Measurements from ENCODE around the gene ZCCHC14. TPM values are rescaled to one million over a fixed set of nuclear protein-coding genes. Genes with fewer than 3 reads are reported as not detected.
A peak's percentile ranks its signal among the peaks of the same experiment; 100 is the strongest.

Gene ZCCHC14
- polyA plus RNA-seq, 6 donors from 2014 or later: 0.03 to 0.31 (median 0.20) TPM; not detected in 1

DNA sequence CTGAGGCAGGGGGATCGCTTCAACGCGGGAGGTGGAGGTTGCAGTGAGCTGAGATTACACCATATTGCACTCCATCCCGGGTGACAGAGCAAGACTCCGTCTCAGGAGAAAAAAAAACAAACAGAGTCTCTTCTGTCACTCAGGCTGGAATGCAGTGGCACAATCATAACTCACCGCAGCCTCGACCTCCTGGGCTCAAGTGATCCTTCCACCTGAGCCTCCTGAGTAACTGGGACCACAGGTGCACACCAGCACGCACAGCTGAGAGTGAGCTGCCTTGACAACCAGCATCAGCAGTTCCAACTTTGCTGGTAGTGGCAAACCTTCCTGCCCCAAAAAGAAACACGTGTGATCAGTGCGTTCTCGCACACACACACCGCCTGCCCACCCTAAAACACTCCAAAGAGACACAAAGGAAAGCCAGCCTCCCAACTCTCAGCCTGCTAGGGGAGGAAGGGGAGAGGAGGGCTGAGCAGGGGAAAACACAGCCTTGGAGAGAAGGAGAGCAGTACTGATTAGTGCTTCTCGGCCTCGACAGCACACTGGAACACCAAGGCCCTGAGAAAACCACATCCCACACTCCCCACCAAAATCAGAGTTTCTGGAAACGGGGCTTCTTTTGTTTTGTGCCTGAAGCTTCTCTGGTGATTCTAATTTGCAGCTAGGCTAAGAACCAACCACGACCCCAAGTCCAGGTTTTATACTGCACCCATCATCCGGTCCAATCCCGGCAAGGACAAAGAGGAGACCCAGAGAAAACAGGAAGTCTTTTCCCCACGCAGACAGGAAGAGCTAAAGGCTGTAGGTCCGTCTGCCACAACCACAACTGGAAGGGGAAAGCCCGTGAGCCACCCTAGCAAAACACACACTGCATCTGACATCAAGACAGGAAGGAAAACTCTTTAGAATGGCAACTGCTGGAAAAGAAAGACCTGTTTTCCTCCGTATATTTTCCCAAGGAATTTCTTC is 28.8 kb downstream of the ZCCHC14 start:
- H3K36me3 Mint-ChIP-seq: no peaks in the 10 kb centered on the region

DNA sequence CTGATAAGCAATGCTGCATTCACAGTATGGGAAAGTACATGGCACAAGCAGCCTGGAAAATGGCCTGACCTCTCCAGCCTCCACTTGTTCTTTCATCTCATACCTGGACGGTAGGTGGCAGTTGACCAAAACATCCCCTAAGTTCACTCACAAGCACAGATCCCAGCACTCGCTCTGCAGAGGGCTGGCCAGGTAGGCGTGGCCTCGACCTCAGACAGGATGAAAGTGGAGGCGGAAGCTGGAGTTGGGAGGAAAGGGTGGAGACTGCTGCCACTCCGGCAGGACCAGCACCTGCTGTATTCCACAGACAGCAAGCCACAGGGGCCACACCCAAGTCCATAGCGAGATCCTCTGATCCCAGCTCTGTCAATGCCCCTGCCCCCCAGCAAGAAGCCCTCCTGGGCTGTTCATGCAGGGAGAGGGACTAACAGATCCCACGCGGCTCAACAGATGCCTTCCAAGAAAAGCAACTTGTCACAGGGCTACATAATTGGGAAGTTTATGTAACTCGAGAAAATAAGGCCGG is 31.3 kb downstream of the ZCCHC14 start:
- Mint-ChIP-seq H3K4me1 (peaks cover 17 to 25% (median 18%) of the 10 kb centered on the region in 3 donors), H3K27me3 (peaks cover 0 to 13% (median 0%) of the 10 kb centered on the region in 3 donors), H3K36me3 (no peaks in the 10 kb centered on the region), H3K9me3 (no peaks in the 10 kb centered on the region), H3K27ac (no peak overlapping the region), H3K4me3 (no peak overlapping the region)
- DNase-seq: no peak
- ATAC-seq (ENCODE audit: low read depth in 2 of 2): no peak

More for the DNA sequence above, 28.8 kb downstream of the ZCCHC14 start:
- peaks cover 17 to 25% (median 18%) of the 10 kb centered on the region in 3 donors for H3K4me1 Mint-ChIP-seq
- DNase-seq (peak; percentile 12), ATAC-seq (ENCODE audit: low read depth in 2 of 2) (peak; percentile 76 to 83)
- peaks cover 0 to 21% (median 0%) of the 10 kb centered on the region in 3 donors for H3K27me3 Mint-ChIP-seq
- peak overlapping the region in 5 of 8 donors; percentile 36 to 79 (median 49) for H3K4me3 Mint-ChIP-seq
- no peaks in the 10 kb centered on the region for H3K9me3 Mint-ChIP-seq
- peak overlapping the region in 3 of 6 donors; percentile 20 to 77 (median 58) for H3K27ac Mint-ChIP-seq

DNA sequence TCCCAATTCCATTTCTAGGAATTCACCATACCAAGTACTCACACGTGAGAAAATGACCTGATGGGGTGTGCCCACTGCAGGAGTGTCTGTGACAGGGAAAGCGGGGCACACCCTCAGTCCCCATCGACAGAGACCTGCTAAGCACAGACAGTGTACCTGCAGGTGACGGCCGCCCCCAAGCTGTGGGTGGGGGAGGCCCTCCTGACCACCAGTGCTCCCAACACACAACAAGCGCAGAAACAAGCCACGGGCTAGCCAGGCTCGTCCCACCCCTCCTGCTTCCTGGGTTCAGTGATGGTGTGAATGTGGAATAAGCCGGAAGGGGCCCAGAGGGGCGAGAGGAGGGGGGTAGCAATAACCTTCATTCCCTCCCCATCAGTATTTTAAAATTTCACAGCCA is 31.9 kb downstream of the ZCCHC14 start:
- peaks cover 17 to 21% (median 18%) of the 10 kb centered on the region in 3 donors for H3K4me1 Mint-ChIP-seq
- no peak overlapping the region for H3K27ac Mint-ChIP-seq
- no peak for DNase-seq
- no peak overlapping the region for H3K4me3 Mint-ChIP-seq
- ATAC-seq (ENCODE audit: low read depth in 2 of 2): no peak
- H3K36me3 Mint-ChIP-seq: no peaks in the 10 kb centered on the region
- H3K9me3 Mint-ChIP-seq: no peaks in the 10 kb centered on the region
- peaks cover 0 to 11% (median 0%) of the 10 kb centered on the region in 3 donors for H3K27me3 Mint-ChIP-seq

GRCh38 chr16:87459833-87460232 is 33.0 kb downstream of the ZCCHC14 start:
- no peak for DNase-seq
- H3K36me3 Mint-ChIP-seq: no peaks in the 10 kb centered on the region
- no peak overlapping the region for H3K27ac Mint-ChIP-seq
- ATAC-seq (ENCODE audit: low read depth in 2 of 2): no peak
- H3K4me3 Mint-ChIP-seq: no peak overlapping the region
- peaks cover 10 to 13% (median 12%) of the 10 kb centered on the region in 3 donors for H3K4me1 Mint-ChIP-seq
- no peaks in the 10 kb centered on the region for H3K9me3 Mint-ChIP-seq
- peaks cover 0 to 7% (median 0%) of the 10 kb centered on the region in 3 donors for H3K27me3 Mint-ChIP-seq

DNA sequence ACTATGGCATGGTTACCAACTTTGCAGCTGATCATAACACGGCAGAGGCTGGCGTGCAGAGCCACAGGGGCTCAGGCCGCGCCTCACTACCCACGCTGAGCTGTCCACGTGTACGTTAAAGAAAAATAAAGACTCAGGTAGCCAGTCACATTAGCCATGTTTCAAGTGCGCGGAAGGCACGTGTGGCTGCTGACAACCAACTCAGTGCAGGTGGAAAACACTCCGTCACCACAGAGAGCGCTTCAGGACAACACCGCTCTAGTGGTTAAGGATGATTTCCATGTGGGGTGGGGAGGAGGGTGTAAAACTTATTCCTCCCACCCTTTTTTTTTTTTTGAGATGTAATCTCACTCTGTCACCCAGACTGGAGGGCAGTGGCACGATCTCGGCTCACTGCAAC is 33.8 kb downstream of the ZCCHC14 start:
- Mint-ChIP-seq H3K4me1 (peaks cover 3 to 5% (median 4%) of the 10 kb centered on the region in 3 donors), H3K36me3 (no peaks in the 10 kb centered on the region), H3K4me3 (no peak overlapping the region), H3K27me3 (no peaks in the 10 kb centered on the region), H3K27ac (no peak overlapping the region), H3K9me3 (no peaks in the 10 kb centered on the region)
- ATAC-seq (ENCODE audit: low read depth in 2 of 2) (no peak), DNase-seq (no peak)

DNA sequence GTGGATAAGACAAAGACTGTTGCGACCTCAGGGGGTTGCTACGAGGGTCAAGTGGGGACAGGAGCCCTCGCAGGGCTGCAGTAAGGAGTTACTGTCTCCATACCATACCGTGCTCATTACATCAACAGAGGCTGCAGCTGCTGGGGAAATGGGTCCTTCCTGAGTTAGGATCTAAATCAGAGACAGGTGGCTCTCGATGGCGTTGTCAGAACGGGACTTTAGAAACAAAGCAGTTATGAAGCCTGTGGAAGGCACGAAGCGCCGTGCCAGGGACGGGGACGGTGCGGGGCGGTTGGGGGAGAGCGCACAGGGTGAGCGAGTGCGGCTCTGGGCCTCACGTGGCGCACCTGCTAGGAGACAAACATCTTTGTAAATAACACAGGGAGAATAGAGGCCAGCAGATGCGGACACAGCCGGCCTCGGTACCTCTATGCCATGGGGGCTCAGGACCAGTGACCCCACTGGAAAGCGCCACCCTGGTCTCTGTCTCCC is 34.4 kb downstream of the ZCCHC14 start:
- H3K4me3 Mint-ChIP-seq: no peak overlapping the region

GRCh38 chr16:87457709-87458423 is 35.0 kb downstream of the ZCCHC14 start:
- Mint-ChIP-seq H3K9me3 (no peaks in the 10 kb centered on the region), H3K4me1 (no peaks in the 10 kb centered on the region), H3K4me3 (no peak overlapping the region), H3K27ac (peak overlapping the region in 1 of 6 donors; percentile 54), H3K27me3 (no peaks in the 10 kb centered on the region), H3K36me3 (no peaks in the 10 kb centered on the region)
- no peak for DNase-seq
- ATAC-seq (ENCODE audit: low read depth in 2 of 2): no peak

More for the DNA sequence above, 34.4 kb downstream of the ZCCHC14 start:
- Mint-ChIP-seq H3K36me3 (no peaks in the 10 kb centered on the region), H3K27me3 (no peaks in the 10 kb centered on the region), H3K9me3 (no peaks in the 10 kb centered on the region), H3K4me1 (no peaks in the 10 kb centered on the region), H3K27ac (no peak overlapping the region)
- DNase-seq (no peak), ATAC-seq (ENCODE audit: low read depth in 2 of 2) (no peak)

DNA sequence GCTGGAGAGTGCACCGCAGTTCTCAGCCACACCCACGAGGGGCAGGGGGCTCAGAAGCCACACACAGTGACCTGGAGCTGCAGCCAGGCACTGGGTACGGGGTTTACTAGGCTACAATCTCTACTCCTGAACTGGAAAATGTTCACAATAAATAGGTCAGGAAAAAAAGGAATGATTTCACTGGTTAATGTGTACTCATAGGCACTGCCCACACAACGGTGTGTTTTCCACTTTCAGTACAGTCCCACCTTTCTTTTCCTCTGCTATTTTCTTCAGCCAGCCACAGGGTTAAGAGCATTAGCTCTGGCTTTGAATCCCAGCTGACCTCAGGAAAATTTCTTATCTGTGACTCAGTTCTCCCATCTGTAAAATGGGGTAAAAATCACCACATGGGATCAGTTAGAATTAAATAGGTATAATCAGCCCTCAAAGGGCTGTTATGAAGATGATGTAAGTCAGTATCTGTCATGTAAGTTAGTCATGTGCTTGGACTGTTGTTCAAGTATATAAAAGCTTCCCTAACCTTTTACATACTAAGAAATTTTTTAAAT is 35.7 kb downstream of the ZCCHC14 start:
- Mint-ChIP-seq H3K9me3 (no peaks in the 10 kb centered on the region), H3K27ac (no peak overlapping the region), H3K4me1 (peaks cover 0 to 4% (median 0%) of the 10 kb centered on the region in 3 donors), H3K4me3 (no peak overlapping the region), H3K27me3 (no peaks in the 10 kb centered on the region), H3K36me3 (peaks cover 0 to 4% of the 10 kb centered on the region in 2 donors)
- ATAC-seq (ENCODE audit: low read depth in 2 of 2): no peak
- no peak for DNase-seq

GRCh38 chr16:87454391-87454790 is 38.4 kb downstream of the ZCCHC14 start:
- no peak for ATAC-seq (ENCODE audit: low read depth in 2 of 2)
- DNase-seq: no peak

GRCh38 chr16:87453326-87453725 is 39.5 kb downstream of the ZCCHC14 start:
- H3K27me3 Mint-ChIP-seq: no peaks in the 10 kb centered on the region
- DNase-seq (no peak), ATAC-seq (ENCODE audit: low read depth in 2 of 2) (no peak)
- H3K36me3 Mint-ChIP-seq: peaks cover 4 to 13% of the 10 kb centered on the region in 2 donors
- H3K4me3 Mint-ChIP-seq: peak overlapping the region in 1 of 8 donors; percentile 25
- H3K27ac Mint-ChIP-seq: no peak overlapping the region
- no peaks in the 10 kb centered on the region for H3K9me3 Mint-ChIP-seq
- peaks cover 0 to 7% (median 0%) of the 10 kb centered on the region in 3 donors for H3K4me1 Mint-ChIP-seq

More at GRCh38 chr16:87454391-87454790, 38.4 kb downstream of the ZCCHC14 start:
- Mint-ChIP-seq H3K9me3 (no peaks in the 10 kb centered on the region), H3K27me3 (no peaks in the 10 kb centered on the region), H3K4me3 (no peak overlapping the region), H3K27ac (no peak overlapping the region), H3K36me3 (peaks cover 0 to 13% of the 10 kb centered on the region in 2 donors), H3K4me1 (peaks cover 0 to 4% (median 0%) of the 10 kb centered on the region in 3 donors)

- Mint-ChIP-seq H3K27ac (no peak overlapping the region), H3K4me1 (peaks cover 0 to 7% (median 0%) of the 10 kb centered on the region in 3 donors), H3K27me3 (no peaks in the 10 kb centered on the region), H3K4me3 (peak overlapping the region in 3 of 8 donors; percentile 15 to 56 (median 52)), H3K36me3 (peaks cover 4 to 13% of the 10 kb centered on the region in 2 donors), H3K9me3 (no peaks in the 10 kb centered on the region)
- DNase-seq: no peak
- no peak for ATAC-seq (ENCODE audit: low read depth in 2 of 2)
These were observed 41.1 kb downstream of the ZCCHC14 start for GRCh38 chr16:87451563-87452210.

DNA sequence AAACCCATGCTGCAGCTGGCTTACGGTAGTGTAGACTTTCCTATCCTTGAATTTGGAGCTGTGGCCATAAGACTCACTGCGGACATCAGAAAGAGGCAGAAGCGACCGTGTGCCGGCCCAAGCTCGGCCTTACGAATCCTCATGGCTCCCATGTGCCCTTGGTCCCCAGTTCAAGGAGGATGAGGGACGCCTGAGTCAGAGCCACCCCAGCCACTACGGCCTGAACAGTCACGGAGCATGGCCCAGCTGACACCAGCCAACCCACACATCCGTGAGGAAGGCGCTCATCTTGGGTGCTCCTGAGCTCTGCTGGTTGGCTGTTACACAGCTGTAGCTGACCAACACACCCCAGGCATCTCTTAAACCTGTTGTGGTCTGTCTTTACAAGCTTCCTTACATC is 44.0 kb downstream of the ZCCHC14 start:
- peaks cover 0 to 7% (median 0%) of the 10 kb centered on the region in 3 donors for H3K4me1 Mint-ChIP-seq
- H3K27me3 Mint-ChIP-seq: no peaks in the 10 kb centered on the region
- no peaks in the 10 kb centered on the region for H3K9me3 Mint-ChIP-seq
- DNase-seq: no peak
- no peak overlapping the region for H3K27ac Mint-ChIP-seq
- no peak overlapping the region for H3K4me3 Mint-ChIP-seq
- peaks cover 4 to 13% of the 10 kb centered on the region in 2 donors for H3K36me3 Mint-ChIP-seq
- ATAC-seq (ENCODE audit: low read depth in 2 of 2): no peak
